Chondrocyte (in vitro differentiated cells): Measurements from ENCODE around the gene SPRY2. TPM values are rescaled to one million over a fixed set of nuclear protein-coding genes. Genes with fewer than 3 reads are reported as not detected.

Experiments
- DNase-seq: peaks from one replicate; pipeline ENCODE4 v3.0.0; 2021; ENCODE audit warnings: mixed read lengths, low spot score
- H3K27ac Mint-ChIP-seq: one replicate; pipeline ENCODE4 v1.8.0; 2021; ENCODE audit warnings: mild to moderate bottlenecking, moderate library complexity, mixed read lengths; ENCODE audit not compliant: unreplicated experiment
- H3K27me3 Mint-ChIP-seq: 2 replicates; pipeline ENCODE4 v1.8.0; 2021; ENCODE audit warnings: low read depth, mixed read lengths
- H3K36me3 Mint-ChIP-seq: 2 replicates; pipeline ENCODE4 v1.8.0; 2021; ENCODE audit warnings: low read depth, mixed read lengths
- H3K4me1 Mint-ChIP-seq: 2 replicates; pipeline ENCODE4 v1.8.0; 2021; ENCODE audit warnings: low read depth, mild to moderate bottlenecking, mixed read lengths
- H3K4me3 Mint-ChIP-seq: one replicate; pipeline ENCODE4 v1.8.0; 2021; ENCODE audit warnings: mild to moderate bottlenecking, moderate library complexity, mixed read lengths; ENCODE audit not compliant: unreplicated experiment
- H3K9me3 Mint-ChIP-seq: 2 replicates; pipeline ENCODE4 v1.8.0; 2021; ENCODE audit warnings: low read depth, mixed read lengths
- CTCF ChIP-seq: fragments of 200-600 bp; sonication (generic); IDR thresholded peaks from 2 replicates; pipeline ENCODE4 v1.5.0; 2021; ENCODE audit warnings: antibody characterized with exemption, mild to moderate bottlenecking, moderate library complexity
- total RNA-seq: library from RNA; stranded (reverse); gene quantifications from 3 replicates; pipeline ENCODE4 v1.2.1, GENCODE V29; 2021

SPRY2 gene
- total RNA-seq, 1 donor from 2014 or later: 10.5 TPM

DNA sequence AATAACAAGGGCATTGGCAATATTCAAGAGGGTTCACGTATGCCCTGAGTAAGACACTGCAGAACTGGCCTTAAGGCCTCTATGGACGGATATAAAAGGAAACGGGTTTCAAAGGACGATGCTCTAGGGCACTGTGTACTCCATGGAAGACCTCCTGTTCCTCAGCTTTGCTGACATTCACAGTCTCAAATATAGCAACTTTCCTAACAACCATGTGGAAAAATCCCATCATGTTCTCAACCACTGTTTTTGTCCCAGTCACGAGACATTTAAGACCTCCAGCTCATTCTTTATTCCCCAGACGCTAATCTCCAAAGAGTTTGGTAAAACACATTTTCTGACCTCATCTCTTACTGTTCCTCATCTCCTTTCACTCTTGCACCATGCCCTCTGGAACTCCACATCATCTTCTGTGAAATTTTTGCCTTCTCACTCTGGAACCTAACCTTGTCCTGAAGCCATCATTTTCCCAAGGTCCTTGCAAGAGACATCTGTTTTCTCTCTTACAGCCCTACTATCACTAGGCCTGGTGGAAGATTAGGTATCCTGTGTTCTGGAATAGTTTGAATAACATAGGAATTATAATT lies 37.6 kb downstream of the SPRY2 start:
- Mint-ChIP-seq H3K4me1 (peaks cover 17% of the 10 kb centered on the region), H3K4me3 (no peak overlapping the region), H3K9me3 (no peaks in the 10 kb centered on the region), H3K27me3 (no peaks in the 10 kb centered on the region), H3K27ac (no peak overlapping the region), H3K36me3 (no peaks in the 10 kb centered on the region)
- DNase-seq: no peak
- no peak for TF ChIP-seq CTCF

DNA sequence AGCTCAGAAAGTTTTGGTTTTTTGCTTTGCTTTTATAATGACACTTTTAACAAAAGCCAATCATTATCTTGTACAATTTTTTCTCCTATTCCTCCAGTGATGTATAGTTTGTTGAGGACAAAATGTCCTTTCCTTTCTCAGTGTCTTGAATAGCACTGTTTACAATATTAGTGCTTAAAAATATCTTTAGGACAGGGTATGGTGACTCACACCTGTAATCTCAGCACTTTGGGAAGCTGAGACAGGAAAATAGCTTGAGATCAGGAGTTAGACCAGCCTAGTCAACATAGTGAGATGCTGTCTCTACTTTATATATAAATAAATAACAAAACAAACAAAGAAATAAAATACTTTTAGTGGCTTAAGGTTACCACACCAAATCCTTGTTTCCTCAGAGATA lies 41.9 kb downstream of the SPRY2 start:
- H3K36me3 Mint-ChIP-seq: no peaks in the 10 kb centered on the region
- DNase-seq: no peak
- no peaks in the 10 kb centered on the region for H3K9me3 Mint-ChIP-seq
- H3K27me3 Mint-ChIP-seq: no peaks in the 10 kb centered on the region
- no peak for TF ChIP-seq CTCF
- H3K27ac Mint-ChIP-seq: no peak overlapping the region
- no peaks in the 10 kb centered on the region for H3K4me1 Mint-ChIP-seq
- no peak overlapping the region for H3K4me3 Mint-ChIP-seq

GRCh38 chr13:80297503-80297902 lies 43.4 kb downstream of the SPRY2 start:
- no peaks in the 10 kb centered on the region for H3K4me1 Mint-ChIP-seq
- DNase-seq: no peak
- H3K4me3 Mint-ChIP-seq: no peak overlapping the region
- H3K27me3 Mint-ChIP-seq: no peaks in the 10 kb centered on the region
- H3K36me3 Mint-ChIP-seq: no peaks in the 10 kb centered on the region
- H3K9me3 Mint-ChIP-seq: no peaks in the 10 kb centered on the region
- no peak for TF ChIP-seq CTCF
- no peak overlapping the region for H3K27ac Mint-ChIP-seq

DNA sequence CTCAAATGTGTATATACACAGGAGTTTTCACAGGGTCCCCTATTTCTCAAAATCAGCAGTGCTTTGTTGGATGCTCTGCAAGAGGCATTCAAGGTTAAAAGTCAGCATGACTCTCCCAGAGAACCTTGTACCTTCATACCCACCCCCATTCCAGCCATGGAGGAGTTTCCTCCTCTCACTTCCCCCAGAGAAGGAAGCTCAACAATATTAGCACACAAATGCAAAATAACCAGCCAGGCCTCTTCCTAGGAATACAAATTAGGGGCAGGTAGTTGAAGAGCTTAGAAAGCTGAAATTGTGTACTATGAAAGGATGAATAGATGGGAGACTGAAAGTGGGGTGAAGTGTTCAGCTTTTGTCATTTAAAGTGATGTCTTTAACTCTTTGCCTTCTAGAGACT lies 43.8 kb downstream of the SPRY2 start:
- DNase-seq: no peak
- Mint-ChIP-seq H3K27me3 (no peaks in the 10 kb centered on the region), H3K9me3 (no peaks in the 10 kb centered on the region), H3K4me3 (no peak overlapping the region), H3K4me1 (no peaks in the 10 kb centered on the region), H3K27ac (no peak overlapping the region), H3K36me3 (no peaks in the 10 kb centered on the region)
- no peak for TF ChIP-seq CTCF

DNA sequence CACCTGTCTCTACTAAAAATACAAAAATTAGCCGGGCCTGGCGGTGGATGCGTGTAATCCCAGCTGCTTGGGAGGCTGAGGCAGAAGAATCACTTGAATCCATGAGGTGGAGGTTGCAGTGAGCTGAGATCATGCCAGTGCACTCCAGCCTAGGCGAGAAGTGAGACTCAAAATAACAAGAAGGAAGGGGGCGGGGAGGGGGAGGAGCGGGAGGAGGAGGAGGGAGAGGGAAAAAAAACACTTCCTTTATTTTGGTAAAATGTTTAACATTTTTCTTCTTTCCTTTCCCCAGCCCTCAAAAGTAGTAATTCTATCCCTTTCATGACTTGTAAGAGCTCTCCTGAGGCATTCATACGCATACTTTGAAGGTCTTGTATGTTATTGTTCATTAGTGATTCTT lies 44.3 kb downstream of the SPRY2 start:
- no peak for DNase-seq
- H3K27me3 Mint-ChIP-seq: no peaks in the 10 kb centered on the region
- no peaks in the 10 kb centered on the region for H3K4me1 Mint-ChIP-seq
- H3K27ac Mint-ChIP-seq: no peak overlapping the region
- no peaks in the 10 kb centered on the region for H3K36me3 Mint-ChIP-seq
- H3K9me3 Mint-ChIP-seq: no peaks in the 10 kb centered on the region
- no peak for TF ChIP-seq CTCF
- no peak overlapping the region for H3K4me3 Mint-ChIP-seq
